Endothelial cell of umbilical vein (primary cell): ENCODE results near the gene TRIP13. TPM values are rescaled to one million over a fixed set of nuclear protein-coding genes. Genes with fewer than 3 reads are reported as not detected.

Experiments
- BruUV-seq: library from RNA; stranded (reverse); fragments of 400-500 nt; replicated peaks from 2 replicates; lab custom pipeline; 2021; lab: Mats Ljungman, UMichigan
- CTCF ChIA-PET: fragments of 300-600, 350-600 bp; sonication (Branson Sonifier 250); formaldehyde crosslinking; loops from one replicate; lab custom pipeline; 2021; ENCODE audit warnings: antibody characterized with exemption, inconsistent platforms; lab: Charles Lee
- POLR2A ChIA-PET: fragments of 300-600, 350-600 bp; sonication (Branson Sonifier 250); formaldehyde crosslinking; loops from one replicate; lab custom pipeline; 2021; ENCODE audit warnings: antibody characterized with exemption, inconsistent platforms; lab: Charles Lee
- DNase-seq: peaks from one replicate; pipeline ENCODE4 v3.0.0-alpha.2; 2011; ENCODE audit warnings: low read depth, low spot score
- FAIRE-seq: peaks from 2 replicates; lab custom pipeline; 2011; peaks lifted over from hg19 to GRCh38; lab: Jason Lieb, UNC
- H2AFZ ChIP-seq: 2 replicates; pipeline ENCODE4 v1.6.0; 2012; ENCODE audit warnings: low read depth, low read length, control low read depth, inconsistent platforms
- H3K27ac ChIP-seq: 2 replicates; pipeline ENCODE4 v1.5.1; 2011; ENCODE audit warnings: low read depth, mild to moderate bottlenecking, control low read depth, low read length, moderate library complexity; ENCODE audit not compliant: insufficient read depth
- H3K27me3 ChIP-seq, 2 experiments: 2 replicates each; pipeline versions ENCODE4 v1.6.0 to v1.6.1; 2011; ENCODE audit warnings: low read length in 2 of 2, mixed read lengths in 1 of 2; ENCODE audit not compliant: control insufficient read depth in 2 of 2, insufficient read depth in 2 of 2
- H3K36me3 ChIP-seq, 2 experiments: 2 replicates in 1 of 2; 3 replicates in 1 of 2; pipeline ENCODE4 v1.5.1; 2011; ENCODE audit warnings: low read length in 2 of 2, mild to moderate bottlenecking in 1 of 2, moderate library complexity in 1 of 2; ENCODE audit not compliant: control insufficient read depth in 2 of 2, insufficient read depth in 2 of 2; ENCODE audit errors: extremely low read depth in 1 of 2
- H3K4me1 ChIP-seq: 3 replicates; pipeline ENCODE4 v1.5.1; 2011; ENCODE audit warnings: mild to moderate bottlenecking, low read length; ENCODE audit not compliant: control insufficient read depth, insufficient read depth; ENCODE audit errors: extremely low read depth
- H3K4me2 ChIP-seq: 2 replicates; pipeline ENCODE4 v1.6.1; 2011; ENCODE audit warnings: low read length, control low read depth, mixed read lengths; ENCODE audit not compliant: insufficient read depth
- H3K4me3 ChIP-seq, 3 experiments: fragments of 200-600 bp in 1 of 3; sonication (generic), shearing (Covaris generic) in 1 of 3; replicated peaks in 1 of 3; 2 replicates each; pipeline ENCODE4 v1.5.1; 2011 to 2016; ENCODE audit warnings: control low read depth in 3 of 3, low read length in 3 of 3, mild to moderate bottlenecking in 2 of 3, inconsistent platforms in 1 of 3, low read depth in 1 of 3, moderate library complexity in 1 of 3; ENCODE audit not compliant: insufficient read depth in 1 of 3
- H3K79me2 ChIP-seq: 2 replicates; pipeline ENCODE4 v1.6.0; 2012; ENCODE audit warnings: low read length, inconsistent platforms; ENCODE audit not compliant: control insufficient read depth, insufficient read depth
- H3K9ac ChIP-seq: replicated peaks from 2 replicates; pipeline ENCODE3; 2011; ENCODE audit warnings: low read length, control low read depth; ENCODE audit not compliant: insufficient read depth; ENCODE audit errors: extremely low read depth
- H3K9me1 ChIP-seq: replicated peaks from 3 replicates; pipeline ENCODE4 v1.6.0; 2011; ENCODE audit warnings: mild to moderate bottlenecking, low read length; ENCODE audit not compliant: control insufficient read depth, insufficient read depth; ENCODE audit errors: extremely low read depth
- H3K9me3 ChIP-seq: replicated peaks from 2 replicates; pipeline ENCODE4 v1.5.1; 2012; ENCODE audit warnings: low read length, inconsistent platforms; ENCODE audit not compliant: control insufficient read depth, insufficient read depth
- H4K20me1 ChIP-seq: replicated peaks from 2 replicates; pipeline ENCODE3; 2011; ENCODE audit warnings: mild to moderate bottlenecking, low read length; ENCODE audit not compliant: control insufficient read depth, insufficient read depth; ENCODE audit errors: extremely low read depth
- GATA2 ChIP-seq: IDR thresholded peaks from 2 replicates; pipeline ENCODE4 v1.7.0; 2011; ENCODE audit warnings: low read depth, mild to moderate bottlenecking, moderate library complexity, mixed read lengths, low read length; ENCODE audit not compliant: insufficient read length, insufficient read depth
- JUN ChIP-seq: IDR thresholded peaks from 2 replicates; pipeline ENCODE4 v1.6.1; 2011; ENCODE audit warnings: borderline replicate concordance, low read depth; ENCODE audit not compliant: insufficient read length, insufficient read depth
- dilution Hi-C: fragments of 300-500 bp; cut with MboI; formaldehyde crosslinking; loops from one replicate; pipeline ENCODE4 v1.15.0; 2019; ENCODE audit warnings: low sequenced_read_pairs; ENCODE audit not compliant: extremely low pct_ligation_motif_present
- intact Hi-C: fragments of 100-400 bp; cut with micrococcal nuclease; formaldehyde crosslinking; loops from one replicate; pipeline ENCODE4 v1.10.0; 2022
- polyA plus RNA-seq, 4 experiments: library from polyadenylated mRNA; depleted of rRNA in 3 of 4; stranded (reverse) in 3 of 4; unstranded in 1 of 4; fragments of >200 nt; gene quantifications; 2 replicates each; pipeline versions ENCODE4 v1.2.1 to v1.2.3, GENCODE V29; 2011 to 2012; ENCODE audit warnings: missing spikeins in 1 of 4
- total RNA-seq: library from RNA; stranded (reverse); gene quantifications from 2 replicates; pipeline ENCODE4 v1.2.3, GENCODE V29; 2021
- TF ChIP-seq, protein P1 (sequence below), 2 donors: IDR thresholded peaks; 1 replicate in 1 of 2; 2 replicates in 1 of 2; pipeline ENCODE4 v1.5.1; 2011; ENCODE audit warnings: low read length in 2 of 2, mild to moderate bottlenecking in 2 of 2, moderate library complexity in 2 of 2, control low read depth in 1 of 2, inconsistent platforms in 1 of 2, low read depth in 1 of 2; ENCODE audit not compliant: insufficient read depth in 1 of 2; ENCODE audit errors: extremely low read depth in 1 of 2

TRIP13 gene
- total and polyA plus RNA-seq, 2 donors (not counting 3 experiments of a cell fraction or from before 2014, with no cell fraction given): 17.4 to 39.0 TPM

- peak; percentile 85 for FAIRE-seq
- peak overlapping the region; percentile 59 for H3K27ac ChIP-seq
Measured at GRCh38 chr5:956941-957747, 64.5 kb downstream of the TRIP13 start.

More at GRCh38 chr5:956941-957747, 64.5 kb downstream of the TRIP13 start:
- Histone ChIP-seq H3K79me2 (no peaks in the 10 kb centered on the region), H3K36me3 (no peaks in the 10 kb centered on the region), H3K4me1 (peaks cover 19% of the 10 kb centered on the region), H3K4me2 (peak overlapping the region; percentile 38), H3K27me3 (no peaks in the 10 kb centered on the region), H3K4me3 (no peak overlapping the region), H3K9me3 (no peaks in the 10 kb centered on the region), H2AFZ (no peak overlapping the region), H3K9me1 (no peaks in the 10 kb centered on the region), H4K20me1 (no peaks in the 10 kb centered on the region), H3K9ac (peak overlapping the region; percentile 42)
- ChIA-PET CTCF (interaction anchor here (0.8 to 1.5 kb wide), 9 partner anchors 9 to 183 kb away, joined by 3 to 7 read pairs (median 3); no protein-coding TSS in a partner anchor), POLR2A (no interaction called here)
- no TSS peak for BruUV-seq
- TF ChIP-seq GATA2 (peak; percentile 11), JUN (no peak)
- TF ChIP-seq, protein P1, sequence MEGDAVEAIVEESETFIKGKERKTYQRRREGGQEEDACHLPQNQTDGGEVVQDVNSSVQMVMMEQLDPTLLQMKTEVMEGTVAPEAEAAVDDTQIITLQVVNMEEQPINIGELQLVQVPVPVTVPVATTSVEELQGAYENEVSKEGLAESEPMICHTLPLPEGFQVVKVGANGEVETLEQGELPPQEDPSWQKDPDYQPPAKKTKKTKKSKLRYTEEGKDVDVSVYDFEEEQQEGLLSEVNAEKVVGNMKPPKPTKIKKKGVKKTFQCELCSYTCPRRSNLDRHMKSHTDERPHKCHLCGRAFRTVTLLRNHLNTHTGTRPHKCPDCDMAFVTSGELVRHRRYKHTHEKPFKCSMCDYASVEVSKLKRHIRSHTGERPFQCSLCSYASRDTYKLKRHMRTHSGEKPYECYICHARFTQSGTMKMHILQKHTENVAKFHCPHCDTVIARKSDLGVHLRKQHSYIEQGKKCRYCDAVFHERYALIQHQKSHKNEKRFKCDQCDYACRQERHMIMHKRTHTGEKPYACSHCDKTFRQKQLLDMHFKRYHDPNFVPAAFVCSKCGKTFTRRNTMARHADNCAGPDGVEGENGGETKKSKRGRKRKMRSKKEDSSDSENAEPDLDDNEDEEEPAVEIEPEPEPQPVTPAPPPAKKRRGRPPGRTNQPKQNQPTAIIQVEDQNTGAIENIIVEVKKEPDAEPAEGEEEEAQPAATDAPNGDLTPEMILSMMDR (IDR thresholded peaks at IDR 0.05; ENCODE audit: extremely low read depth in 1 of 2, insufficient read depth in 1 of 2, low read depth in 1 of 2, low read length in 2 of 2): peak; percentile 36 to 45
- peak; percentile 76 for DNase-seq
- dilution Hi-C loops: no loop called here
- intact Hi-C loops: loop anchor here (1.0 kb wide), 1 partner anchor 65 kb away; the partner anchor contains the start of genes BRD9 and TRIP13
